Right forelimb (tissue), 1 donor: ENCODE data around the gene NOX3.
"Not testable (repeated sequence)": the region's sequence is repeated elsewhere in the genome, so short reads cannot be mapped to it uniquely, and the experiment has no call there.

Experiments
- DNase-seq: peaks from one replicate; pipeline ENCODE4 v3.0.0-alpha.2; 2018

Gene NOX3

DNA sequence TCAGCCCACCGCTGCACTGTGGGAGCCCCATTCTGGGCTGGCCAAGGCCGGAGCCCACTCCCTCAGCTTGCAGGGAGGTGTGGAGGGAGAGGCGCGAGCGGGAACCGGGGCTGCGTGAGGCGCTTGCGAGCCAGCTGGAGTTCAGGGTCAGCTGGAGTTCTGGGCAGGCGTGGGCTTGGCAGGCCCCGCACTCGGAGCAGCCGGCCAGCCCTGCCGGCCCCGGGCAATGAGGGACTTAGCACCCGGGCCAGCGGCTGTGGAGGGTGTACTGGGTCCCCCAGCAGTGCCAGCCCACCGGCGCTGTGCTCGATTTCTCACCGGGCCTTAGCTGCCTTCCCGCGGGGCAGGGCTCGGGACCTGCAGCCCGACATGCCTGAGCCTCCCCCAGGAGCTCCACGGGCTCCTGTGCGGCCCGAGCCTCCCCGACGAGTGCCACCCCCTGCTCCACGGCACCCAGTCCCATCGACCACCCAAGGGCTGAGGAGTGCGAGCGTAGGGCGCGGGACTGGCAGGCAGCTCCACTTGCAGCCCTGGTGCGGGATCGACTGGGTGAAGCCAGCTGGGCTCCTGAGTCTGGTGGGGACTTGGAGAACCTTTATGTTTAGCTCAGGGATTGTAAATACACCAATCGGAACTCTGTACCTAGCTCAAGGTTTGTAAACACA, 92.5 kb downstream of the NOX3 start:
- DNase-seq: not testable (repeated sequence)

- DNase-seq: no peak
These were observed 101.5 kb downstream of the NOX3 start for GRCh38 chr6:155354167-155354566.

GRCh38 chr6:155352811-155353210, 102.8 kb downstream of the NOX3 start:
- DNase-seq: no peak

GRCh38 chr6:155352130-155352420, 103.6 kb downstream of the NOX3 start:
- DNase-seq: no peak

DNA sequence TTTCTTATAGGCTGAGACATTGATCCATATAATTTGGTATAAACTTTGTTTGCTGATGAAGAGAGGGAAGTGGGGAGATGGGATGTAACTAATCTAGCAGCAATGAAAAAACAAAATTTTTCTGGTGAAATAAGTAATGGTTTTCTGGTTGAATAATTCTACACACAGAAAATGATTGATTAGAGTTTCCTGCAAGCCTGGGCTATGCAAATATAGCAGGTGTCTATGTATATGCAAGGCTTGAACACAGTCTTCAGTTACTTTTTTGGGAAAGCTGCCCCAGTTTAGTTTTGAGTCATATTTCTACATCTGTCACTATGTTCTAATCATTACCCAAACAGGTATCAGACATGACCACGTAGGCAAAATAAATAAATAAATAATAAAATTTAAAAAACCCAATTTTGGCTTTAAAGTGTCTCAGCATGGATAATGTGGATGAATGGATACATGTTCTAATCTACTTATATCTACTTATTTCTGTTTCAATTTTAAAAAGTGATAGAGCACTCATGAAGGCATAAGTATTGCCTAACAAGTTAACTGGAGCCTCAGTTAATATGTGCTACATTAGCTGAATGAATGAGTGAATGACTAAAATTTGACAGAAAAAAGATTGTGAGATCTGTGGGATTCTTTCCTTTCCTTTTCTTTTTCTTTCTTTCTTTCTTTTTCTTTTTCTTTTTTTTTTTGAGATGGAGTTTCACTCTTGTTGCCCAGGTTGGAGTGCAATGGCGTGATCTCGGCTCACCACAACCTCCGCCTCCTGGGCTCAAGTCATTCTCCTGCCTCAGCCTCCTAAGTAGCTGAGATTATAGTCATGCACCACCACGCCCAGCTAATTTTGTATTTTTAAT, 104.1 kb downstream of the NOX3 start:
- no peak for DNase-seq

GRCh38 chr6:155349956-155350355, 105.7 kb downstream of the NOX3 start:
- DNase-seq: no peak

- no peak for DNase-seq
These were observed 106.5 kb downstream of the NOX3 start for GRCh38 chr6:155349129-155349528.

GRCh38 chr6:155347800-155348199, 107.8 kb downstream of the NOX3 start:
- DNase-seq: no peak

- no peak for DNase-seq
These were observed 108.7 kb downstream of the NOX3 start for GRCh38 chr6:155346957-155347356.
